SK-N-MC (cell line): Measurements from ENCODE around the gene SIVA1.

Source experiments
- EZH2 ChIP-seq: fragments of 200-600 bp; sonication (generic); IDR thresholded peaks from one replicate; pipeline ENCODE4 v1.6.1; 2017; ENCODE audit warnings: antibody characterized with exemption
- FOXP2 ChIP-seq: optimal IDR thresholded peaks from 2 replicates; pipeline ENCODE3; 2011; ENCODE audit warnings: mild to moderate bottlenecking, moderate library complexity; ENCODE audit not compliant: insufficient read depth; ENCODE audit errors: extremely low read length, control extremely low read depth
- POLR2AphosphoS5 ChIP-seq: IDR thresholded peaks from 2 replicates; pipeline ENCODE4 v1.6.1; 2012; ENCODE audit warnings: mild to moderate bottlenecking, low read depth, low read length, borderline replicate concordance

DNA sequence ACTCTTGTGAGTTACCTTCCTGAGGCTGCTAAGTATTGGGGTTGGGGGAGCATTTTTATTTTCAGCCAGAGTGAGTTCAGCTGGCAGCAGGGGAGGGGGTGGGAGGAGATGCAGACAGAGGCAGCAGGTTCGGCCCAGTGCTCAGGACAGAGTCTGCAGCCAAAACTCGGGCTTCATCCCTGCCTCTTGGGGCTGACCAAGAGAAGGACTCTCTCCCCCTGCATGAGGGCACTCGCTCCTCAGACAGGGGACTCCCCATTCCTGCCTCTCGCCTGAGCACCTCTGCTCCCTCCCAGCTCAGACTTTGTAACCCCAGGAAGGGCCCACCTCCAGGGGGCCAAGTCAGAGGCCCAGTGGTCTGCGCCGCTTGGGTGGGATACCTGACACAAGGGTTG lies 43.7 kb downstream of the SIVA1 start:
- TF ChIP-seq POLR2AphosphoS5 (no peak), EZH2 (no peak), FOXP2 (no peak)
